ENCODE measurements around the gene VWA3B.

DNA sequence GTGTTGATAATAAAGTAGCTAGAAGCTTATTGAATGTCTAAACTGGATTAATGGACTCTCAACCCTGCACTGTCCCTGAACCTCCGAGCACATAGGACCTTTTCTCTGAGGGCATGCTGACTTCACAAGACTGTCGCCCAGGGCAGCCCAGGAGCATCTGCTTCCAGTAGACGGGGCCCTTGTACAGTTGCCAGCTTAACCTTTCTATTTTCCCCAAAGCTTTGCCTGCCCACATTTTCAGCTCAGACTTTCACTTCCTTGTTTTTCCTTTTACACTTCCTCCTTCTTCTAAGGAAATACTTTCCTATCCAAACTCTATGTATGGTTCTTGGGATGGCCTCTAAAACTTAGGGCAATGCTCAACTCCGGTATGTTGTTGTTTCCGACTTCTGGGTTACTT lies 1.3 kb downstream of the VWA3B start:
- TF ChIP-seq, protein P1, sequence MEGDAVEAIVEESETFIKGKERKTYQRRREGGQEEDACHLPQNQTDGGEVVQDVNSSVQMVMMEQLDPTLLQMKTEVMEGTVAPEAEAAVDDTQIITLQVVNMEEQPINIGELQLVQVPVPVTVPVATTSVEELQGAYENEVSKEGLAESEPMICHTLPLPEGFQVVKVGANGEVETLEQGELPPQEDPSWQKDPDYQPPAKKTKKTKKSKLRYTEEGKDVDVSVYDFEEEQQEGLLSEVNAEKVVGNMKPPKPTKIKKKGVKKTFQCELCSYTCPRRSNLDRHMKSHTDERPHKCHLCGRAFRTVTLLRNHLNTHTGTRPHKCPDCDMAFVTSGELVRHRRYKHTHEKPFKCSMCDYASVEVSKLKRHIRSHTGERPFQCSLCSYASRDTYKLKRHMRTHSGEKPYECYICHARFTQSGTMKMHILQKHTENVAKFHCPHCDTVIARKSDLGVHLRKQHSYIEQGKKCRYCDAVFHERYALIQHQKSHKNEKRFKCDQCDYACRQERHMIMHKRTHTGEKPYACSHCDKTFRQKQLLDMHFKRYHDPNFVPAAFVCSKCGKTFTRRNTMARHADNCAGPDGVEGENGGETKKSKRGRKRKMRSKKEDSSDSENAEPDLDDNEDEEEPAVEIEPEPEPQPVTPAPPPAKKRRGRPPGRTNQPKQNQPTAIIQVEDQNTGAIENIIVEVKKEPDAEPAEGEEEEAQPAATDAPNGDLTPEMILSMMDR (IDR thresholded peaks at IDR 0.05), result no peak
- TF ChIP-seq POLR2A (IDR thresholded peaks at IDR 0.05), result no peak
